NCI-H2227 (cell line): ENCODE data around the gene SNED1.

ENCODE experiments used
- DNase-seq: peaks from one replicate; lab custom pipeline; 2025; ENCODE audit not compliant: unreplicated experiment; lab: John Stamatoyannopoulos, UW

Gene SNED1

DNA sequence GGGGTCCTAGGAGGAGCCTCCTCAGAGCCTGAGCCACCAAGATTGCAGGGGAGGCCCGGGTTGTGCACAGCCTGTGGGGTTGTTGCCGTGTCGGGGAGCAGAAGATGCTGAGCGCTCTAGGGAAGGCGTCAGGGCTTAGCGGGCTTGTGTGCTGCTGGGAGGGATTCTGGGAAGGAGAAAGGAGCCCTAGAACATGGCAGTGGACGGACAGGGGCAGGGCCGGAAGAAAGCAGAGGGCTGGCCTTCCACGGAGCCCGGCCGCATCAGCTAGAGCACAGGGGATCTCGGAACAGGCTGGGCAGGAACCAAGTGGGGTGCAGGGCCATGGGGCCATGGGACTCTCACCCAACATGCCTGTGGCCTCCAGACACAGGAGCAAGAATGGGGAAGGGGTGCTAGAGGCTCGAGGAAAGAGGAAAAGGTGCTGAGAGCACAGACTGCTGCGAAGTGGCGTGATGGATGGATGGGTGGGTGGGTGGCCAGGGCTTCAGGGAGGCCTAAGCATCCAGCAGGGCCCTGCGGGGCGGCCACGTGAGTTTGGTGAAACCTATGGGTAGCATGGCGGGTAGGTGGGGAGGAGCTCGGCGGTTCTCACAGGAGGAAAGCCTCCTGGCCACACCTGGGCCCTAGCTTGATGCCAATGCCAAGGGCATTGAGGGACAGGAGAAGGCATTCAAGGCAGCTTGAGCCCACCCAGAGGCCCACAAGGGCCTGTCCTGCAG is 67.9 kb downstream of the SNED1 start:
- no peak for DNase-seq

DNA sequence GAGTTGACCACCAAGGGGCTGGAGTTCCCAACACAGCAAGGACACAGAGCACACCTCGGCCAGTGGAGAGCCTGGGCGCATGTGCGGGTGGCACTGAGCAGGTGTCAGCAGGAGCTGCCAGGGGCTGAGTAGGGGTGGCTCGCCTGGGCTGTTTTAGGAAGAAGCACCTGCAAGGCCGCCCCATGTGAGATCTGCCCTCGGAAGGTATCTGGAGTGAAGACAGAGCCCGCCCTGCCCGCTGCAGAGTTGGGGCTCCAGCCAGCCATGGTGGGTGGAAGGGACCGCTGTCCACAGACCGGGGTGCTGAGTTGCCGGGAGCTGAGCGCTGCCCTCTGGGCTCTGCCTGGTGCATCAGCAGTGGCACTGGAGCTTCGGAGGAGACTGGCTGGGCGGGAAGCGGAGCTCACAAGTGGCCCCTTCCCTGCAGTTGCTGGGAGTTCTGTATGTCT is 68.5 kb downstream of the SNED1 start:
- DNase-seq, result no peak

DNA sequence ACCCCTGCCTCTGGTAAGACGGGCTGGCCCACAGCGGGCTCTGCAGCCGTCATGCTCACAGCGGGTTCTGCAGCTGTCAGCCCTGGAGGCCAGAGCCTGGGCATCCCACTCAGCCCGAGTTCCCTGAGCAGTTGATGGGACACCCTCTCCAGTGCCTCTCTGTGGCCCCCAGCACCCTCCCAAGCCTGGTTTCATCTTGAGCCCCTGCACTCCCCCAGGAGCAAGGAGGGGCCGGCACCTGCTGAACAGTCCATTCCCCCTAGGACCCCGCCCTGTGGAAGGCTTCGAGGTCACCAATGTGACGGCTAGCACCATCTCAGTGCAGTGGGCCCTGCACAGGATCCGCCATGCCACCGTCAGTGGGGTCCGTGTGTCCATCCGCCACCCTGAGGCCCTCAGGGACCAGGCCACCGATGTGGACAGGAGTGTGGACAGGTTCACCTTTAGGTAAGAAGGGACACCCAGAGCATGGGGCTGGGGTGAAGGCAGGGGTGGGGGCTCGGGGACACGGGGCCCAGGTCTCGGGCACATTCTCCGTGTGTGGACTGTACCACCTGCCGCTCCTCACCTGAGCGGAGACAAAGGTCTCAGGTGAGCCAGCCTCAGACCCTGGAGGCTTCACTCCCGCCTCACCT is 69.2 kb downstream of the SNED1 start:
- DNase-seq, result no peak

DNA sequence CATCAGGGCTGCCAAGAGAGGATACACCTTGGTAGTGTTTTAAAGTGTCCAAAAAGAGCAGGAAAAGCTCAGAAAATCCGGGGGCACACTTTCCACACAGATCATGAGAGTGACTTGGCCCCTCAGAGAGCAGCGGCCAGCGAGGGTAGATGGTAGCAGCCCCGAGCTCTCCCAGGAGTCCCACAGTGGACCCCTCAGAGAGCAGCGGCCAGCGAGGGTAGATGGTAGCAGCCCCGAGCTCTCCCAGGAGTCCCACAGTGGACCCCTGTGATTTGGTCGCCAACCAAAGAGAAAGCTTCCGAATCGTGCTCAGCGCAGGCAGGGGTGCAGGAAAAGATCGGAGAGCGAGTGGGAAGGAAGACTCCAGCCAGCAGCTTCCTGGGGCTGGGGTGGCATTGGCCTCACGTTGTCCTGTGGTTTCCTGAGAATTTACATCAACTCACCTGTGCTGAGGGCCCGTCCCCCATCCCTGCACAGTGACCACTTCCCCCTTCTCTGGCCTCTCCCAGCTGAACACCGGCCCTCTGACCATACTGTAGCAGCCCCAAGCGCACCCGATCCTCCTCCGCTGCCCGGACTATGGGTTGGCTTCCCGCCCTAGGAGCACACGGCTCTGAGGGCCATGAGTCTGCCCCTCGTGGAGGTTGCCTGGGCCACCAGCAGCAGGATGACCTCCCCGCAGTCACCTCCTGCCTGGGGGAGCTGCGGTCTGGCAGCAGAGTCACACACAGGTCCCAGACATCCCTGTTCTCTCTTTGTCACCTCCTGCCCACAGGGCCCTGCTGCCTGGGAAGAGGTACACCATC is 69.9 kb downstream of the SNED1 start:
- no peak for DNase-seq

DNA sequence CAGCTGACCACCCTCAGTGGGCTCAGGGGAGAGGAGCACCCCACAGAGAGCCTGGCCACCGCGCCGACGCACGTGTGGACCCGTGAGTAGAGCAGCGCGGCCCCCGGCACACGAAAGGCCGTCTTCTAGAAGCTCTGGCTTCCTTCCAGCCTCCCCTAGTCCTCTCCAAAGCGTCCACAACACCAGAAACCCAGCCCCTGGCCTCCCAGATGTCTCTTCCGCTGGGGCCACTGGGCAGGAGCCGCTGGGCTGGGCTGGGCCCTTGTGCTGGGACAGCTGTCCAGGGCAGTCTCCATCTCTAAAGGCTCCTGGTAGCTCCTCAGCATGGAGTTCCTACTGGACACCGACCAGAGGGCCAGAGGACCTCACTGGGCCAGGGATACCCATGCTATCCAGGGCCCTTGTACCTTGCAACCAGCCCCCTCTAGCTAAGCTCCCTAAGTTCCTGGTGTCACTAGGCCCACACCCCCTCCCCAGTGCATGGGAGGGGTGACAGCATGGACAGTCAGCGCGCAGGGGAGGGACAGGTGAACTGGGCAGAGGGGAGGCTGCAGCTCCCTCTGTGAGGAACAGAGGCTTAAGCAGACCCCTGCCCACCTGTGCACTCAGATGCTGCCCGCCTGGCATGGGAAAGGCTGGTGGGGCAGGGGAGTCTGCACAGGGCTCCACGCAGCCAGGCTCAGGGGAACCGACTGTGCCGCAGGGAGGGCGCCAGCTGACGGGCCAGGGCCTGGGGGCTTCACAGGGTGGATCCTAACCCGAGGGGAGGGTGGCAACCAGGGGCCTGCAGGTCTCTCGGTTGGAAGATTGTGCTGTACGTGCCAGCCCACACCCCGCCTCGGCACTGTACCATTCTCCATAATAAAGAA is 70.8 kb downstream of the SNED1 start:
- no peak for DNase-seq

DNA sequence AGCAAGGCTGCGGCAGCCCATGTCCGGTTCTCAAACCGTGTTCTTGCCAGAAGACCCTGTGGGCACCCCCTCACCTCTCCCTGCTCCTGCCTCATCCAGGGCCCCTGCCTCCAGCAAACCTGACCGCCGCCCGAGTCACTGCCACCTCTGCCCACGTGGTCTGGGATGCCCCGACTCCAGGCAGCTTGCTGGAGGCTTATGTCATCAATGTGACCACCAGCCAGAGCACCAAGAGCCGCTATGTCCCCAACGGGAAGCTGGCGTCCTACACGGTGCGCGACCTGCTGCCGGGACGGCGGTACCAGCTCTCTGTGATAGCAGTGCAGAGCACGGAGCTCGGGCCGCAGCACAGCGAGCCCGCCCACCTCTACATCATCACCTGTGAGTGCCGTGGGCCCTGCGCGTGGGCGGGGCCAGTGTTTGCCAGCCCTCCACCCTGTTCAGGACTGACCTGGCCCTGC is 71.4 kb downstream of the SNED1 start:
- no peak for DNase-seq

DNA sequence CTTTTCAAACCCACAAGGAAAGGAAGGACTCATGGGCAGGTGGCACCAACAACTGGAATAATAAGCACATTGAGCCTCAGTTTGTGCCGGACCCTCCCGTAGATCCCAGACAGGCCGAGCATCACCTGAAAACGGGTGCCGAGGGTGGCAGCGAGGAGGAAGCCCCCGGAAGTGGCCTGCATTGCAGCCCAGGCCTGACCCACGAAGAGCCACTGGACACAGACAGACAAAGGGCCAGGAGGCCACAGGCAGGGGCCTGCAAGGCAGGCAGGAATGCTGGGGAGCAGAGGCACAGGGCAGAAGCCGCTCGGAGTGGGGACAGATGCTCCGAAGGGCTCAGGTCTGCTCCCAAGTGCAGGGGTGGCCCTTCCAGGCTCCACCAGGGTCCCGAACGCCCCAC is 71.9 kb downstream of the SNED1 start:
- no peak for DNase-seq

DNA sequence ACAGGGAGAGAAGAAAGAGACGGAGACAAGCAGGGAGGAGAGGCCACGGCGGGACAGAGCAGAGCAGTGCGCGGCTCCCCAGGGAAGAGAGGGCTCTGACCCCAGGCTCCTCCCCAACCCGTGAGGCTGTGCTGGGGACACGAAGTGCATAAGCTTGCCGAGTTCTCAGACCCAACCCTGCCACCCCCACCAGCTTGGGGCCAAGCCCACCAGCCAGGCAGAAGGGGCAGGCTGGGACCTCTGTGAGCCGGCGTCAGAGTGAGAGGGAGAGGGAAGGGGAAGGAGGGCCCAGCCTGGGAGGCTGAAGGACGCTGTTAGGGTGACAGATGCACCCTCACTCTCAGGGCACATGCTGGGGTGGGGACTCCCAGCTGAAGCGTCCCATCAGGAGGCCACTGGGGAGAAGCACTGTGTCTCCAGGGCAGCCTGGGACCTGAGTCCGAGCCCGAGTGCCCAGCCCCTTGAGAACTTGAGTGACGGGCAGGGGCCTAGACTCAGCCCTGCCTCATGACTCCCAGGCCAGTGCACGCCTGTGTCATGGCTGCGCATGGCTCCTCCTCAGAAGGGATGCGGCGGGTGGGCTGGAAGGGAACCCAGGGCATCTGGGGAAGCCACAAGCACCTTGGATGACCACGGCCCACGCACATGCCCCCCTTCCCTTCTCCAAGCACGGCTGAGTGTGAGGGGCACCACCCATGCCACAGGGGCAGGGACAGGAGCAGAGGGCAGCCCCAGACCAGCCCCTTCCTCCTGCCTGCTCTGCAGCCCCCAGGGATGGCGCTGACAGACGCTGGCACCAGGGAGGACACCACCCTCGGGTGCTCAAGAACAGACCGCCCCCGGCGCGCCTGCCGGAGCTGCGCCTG is 72.6 kb downstream of the SNED1 start:
- DNase-seq, result no peak

DNA sequence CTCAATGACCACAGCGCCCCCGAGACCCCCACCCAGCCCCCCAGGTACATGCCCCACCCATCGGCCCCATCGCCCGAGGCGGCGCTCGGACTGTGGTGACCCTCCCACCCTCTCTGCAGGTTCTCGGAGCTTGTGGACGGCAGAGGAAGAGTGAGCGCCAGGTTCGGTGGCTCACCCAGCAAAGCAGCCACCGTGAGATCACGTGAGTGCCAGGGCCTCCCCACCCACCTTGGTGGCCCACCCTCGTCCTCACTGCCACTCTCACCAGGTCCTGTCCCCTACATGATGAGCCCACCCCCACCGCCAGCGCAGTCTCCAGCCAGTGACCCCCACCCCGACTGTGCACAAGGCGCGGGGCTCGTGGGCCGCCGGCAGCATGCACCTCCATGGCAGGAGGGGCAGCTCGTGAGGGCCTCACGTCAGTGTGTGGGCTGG is 73.3 kb downstream of the SNED1 start:
- no peak for DNase-seq

DNA sequence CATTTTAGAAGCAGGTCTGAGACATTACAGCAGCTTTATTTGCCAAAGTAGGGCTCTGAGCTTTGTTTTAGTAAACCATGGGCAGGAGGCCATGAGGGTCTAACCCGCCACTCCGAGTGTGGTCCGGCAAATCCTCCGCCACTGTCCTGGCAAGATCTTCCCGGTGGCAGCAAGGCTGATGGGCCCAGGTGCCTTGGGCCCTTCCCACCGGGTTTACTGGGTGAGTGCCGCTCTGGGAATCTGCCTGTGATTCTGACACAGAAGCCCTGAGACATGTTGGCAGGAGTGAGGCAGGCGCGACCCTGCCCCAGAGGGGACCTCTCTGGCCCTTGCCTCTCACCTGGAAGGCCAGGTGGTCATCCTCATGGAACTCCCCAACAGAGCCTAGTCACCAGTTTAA is 73.7 kb downstream of the SNED1 start:
- DNase-seq, result no peak

DNA sequence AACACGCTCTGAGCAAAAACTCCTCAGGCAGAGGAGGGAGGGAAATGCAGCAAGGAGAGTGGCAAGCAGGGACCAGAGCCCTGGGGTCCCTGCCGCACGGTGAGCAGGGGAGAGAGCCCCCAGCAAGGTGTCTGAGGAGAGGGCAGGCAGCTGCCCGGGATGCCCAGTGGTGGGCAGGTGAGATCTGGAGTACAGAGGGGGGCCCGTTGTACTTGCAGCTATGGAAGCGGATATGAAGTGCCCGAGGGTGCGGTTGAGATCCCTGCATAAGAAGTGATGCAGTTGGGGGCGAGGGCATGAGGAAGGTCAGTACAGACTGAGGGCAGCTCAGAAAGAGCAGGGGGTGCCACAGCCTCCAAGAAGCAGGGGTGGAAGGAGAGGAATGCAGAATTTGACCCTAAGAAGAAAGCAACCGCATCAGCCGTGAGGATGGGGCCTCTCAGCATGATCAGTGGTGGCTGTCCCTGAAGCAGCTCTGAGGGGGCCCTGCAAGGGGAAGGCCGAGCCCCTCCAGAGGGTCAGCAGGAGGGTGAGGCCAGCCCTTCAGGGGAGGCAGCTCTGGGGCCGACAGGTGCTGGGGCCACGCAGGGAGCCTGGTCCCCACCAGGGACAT is 74.2 kb downstream of the SNED1 start:
- no peak for DNase-seq

DNA sequence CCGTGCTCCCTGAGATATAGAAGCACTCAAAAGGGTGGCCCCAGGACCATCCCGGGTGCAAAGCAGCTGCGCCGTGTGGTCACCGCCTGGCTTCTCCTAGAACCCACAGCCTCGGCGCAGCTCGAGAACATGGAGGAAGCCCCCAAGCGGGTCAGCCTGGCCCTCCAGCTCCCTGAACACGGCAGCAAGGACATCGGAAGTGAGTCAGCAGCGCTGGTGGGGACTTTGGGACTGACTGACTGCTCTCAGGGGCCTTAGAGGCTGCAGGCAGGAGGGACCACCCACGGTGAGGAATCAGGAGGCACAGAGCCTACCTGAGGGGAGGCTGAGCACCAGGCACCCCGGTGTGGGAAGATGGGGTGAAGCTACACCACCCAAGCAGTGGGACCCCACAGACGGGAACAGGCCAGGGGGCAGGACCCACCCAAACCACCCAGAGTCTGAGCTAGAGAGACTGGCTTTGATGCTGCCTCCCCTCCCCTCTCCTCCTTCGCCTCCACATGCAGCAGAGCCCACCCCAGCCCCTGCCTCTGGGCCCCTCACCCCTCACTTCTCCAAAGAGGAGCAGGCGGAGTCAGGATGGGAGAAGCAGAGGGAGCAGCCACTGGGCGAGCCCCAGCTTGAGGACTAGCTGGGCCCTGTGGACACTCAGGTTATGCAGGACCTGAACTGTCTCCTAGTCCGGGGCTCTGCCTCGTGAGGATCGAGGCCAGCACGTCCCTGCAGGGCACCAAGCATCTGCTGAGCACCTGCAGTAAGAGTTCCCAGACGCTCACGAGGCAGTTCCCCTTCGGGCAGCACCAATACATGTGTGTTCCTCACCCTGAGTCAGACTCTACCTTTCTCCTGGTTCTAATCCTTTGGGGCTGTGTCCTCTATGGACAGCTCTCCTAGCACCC is 75.0 kb downstream of the SNED1 start:
- DNase-seq, result no peak

DNA sequence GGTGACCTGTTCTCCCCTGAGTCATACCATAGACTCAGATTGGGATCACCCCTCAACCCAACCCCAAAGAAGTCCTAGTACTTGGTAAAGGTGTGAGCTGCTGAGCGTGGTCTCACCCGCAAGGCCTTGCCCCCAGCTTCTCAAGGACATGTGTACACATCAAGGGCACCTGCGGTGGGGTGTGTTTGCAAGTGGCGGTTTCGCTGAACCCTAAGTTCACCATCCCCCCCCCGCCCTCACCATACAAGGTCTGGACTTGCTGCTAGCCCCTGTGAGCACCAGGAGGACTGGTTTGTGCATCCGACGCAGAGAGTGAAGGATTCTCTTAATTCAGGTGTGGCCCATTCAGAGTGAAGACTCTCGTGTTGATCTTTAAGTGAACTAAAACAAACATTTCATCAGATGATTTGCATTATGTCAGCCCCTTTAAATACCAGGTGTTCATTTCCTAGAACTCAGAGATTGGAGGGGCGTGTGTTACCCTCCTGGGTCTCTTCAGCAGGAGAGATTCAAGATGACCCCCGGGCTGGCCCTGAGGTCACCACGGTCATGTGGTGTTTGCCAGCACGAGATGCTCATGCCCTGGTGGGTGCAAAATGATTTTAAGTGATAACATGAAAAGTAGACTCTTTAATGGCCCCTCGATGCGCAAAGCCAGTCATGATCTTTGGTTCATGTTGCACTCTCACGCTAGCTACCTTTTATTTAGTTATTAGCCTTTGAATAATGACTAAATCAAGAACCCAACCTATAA is 75.8 kb downstream of the SNED1 start:
- DNase-seq, result no peak

DNA sequence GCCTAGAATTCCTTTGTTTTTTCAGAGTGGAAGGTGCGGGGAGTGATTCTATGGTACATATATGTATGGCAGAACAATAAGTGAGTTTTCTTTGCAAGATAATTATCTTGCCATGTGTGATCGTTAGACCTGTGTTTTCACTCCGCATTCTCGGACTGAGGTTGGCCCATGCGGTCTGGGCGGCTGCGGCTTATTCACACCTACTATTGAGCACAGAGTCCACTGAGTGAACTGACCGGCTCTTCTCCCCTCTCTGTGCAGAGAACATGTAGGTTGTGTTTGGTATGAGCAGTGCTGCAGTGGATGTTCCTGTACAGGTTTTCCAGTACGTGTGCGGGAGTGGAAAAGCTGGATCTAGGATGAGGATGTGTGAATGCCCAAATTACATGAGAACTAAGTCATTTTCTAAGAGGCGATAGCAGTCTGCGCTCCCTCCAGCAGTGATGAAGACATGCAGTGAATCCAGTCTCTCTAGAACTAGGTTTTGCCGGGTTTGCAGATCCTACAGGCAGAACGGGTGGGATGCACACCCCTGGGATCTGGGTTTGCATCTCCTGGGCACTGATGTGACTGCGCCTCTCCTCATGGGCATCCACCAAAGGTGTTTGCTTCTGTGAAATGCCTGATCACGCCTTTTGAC is 76.6 kb downstream of the SNED1 start:
- DNase-seq, result no peak

DNA sequence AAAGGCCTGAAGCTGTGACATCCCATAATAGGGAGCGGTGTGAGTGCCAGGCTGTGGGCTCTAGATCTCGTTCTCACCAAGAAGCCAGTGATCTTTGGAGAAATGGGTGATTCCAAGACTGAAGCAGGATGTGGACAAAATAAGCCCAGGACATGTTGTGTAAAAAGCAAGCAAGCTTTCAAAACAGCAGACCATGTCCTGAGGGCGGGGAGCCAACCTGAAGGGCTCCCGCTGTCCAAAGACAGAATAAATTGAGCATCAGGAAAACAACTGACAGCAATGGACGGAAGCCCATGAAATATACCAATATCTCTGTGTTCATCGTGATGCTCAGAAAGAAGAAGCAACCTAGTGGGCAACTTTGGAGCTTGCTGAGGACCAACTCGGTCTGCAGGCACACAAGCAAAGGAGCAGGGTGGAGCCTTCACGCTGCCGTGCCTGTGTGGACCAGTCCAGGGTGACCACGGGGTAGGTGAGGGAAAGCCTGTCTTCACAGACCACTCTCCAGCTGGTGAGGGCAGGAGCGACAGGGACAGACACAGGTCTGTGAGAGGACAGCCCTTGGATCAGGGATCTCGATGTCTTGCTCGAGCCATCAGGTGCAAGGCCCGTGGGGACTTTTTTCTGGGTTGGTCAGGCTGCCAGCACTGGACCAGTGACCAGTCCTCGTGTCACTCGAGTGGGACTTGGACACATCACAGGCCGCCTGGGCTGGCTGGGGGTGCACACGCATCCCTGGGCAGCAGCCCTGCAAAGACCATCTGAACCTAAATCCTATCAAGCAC is 82.2 kb downstream of the SNED1 start:
- no peak for DNase-seq

DNA sequence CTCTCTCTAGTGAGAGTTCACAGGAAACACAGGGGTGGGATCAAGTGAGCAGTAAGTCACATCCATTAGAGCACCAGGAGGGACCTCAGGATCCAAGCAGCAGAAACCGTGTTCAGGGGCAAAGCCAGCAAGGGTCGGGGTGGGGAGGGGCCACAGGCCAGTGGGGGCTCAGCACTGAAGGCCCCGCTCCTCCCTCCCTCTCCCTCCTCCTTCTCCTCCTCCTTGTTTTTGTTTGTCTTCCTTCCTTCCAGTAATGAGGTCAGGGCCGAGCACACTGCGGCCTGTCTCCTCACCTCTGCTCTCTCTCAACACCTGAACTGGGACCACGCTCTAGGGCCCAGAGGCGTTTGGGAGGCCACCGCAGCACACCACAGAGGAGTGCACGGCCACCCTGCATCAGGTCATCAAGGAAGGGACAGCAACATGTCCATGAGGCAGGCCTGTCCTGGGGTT is 82.8 kb downstream of the SNED1 start:
- no peak for DNase-seq
